NB4 (cell line): Measurements from ENCODE around the gene ENOX1.

Experiments
- DNase-seq: peaks from one replicate; pipeline ENCODE4 v3.0.0; 2010; ENCODE audit warnings: low read depth
- H3K4me3 ChIP-seq: one replicate; pipeline ENCODE4 v1.5.1; 2011; ENCODE audit warnings: mild to moderate bottlenecking, low read depth, low read length, moderate library complexity
- CTCF ChIP-seq: IDR thresholded peaks from one replicate; pipeline ENCODE4 v1.5.1; 2012; ENCODE audit warnings: low read depth, low read length
- MAX ChIP-seq: IDR thresholded peaks from 2 replicates; pipeline ENCODE4 v1.6.1; 2011; ENCODE audit warnings: low read depth, low read length
- MYC ChIP-seq: IDR thresholded peaks from 2 replicates; pipeline ENCODE4 v1.6.1; 2011; ENCODE audit warnings: low read depth, low read length
- POLR2A ChIP-seq: IDR thresholded peaks from 2 replicates; pipeline ENCODE4 v1.6.1; 2011; ENCODE audit warnings: mild to moderate bottlenecking; ENCODE audit not compliant: insufficient read length; ENCODE audit errors: extremely low read depth

Gene ENOX1

GRCh38 chr13:43293008-43293407, 493.8 kb downstream of the ENOX1 start:
- DNase-seq, result no peak
- TF ChIP-seq CTCF, result no peak
- no peak for TF ChIP-seq POLR2A
- TF ChIP-seq MAX, result no peak
- TF ChIP-seq MYC, result no peak
- H3K4me3 ChIP-seq, result no peak overlapping the region

- no peak overlapping the region for H3K4me3 ChIP-seq
- DNase-seq, result no peak
- TF ChIP-seq CTCF (no peak), MYC (no peak), POLR2A (no peak)
Measured at GRCh38 chr13:43291287-43292060, 495.3 kb downstream of the ENOX1 start.

- DNase-seq, result no peak
- TF ChIP-seq MAX, result no peak
- TF ChIP-seq CTCF, result no peak
- TF ChIP-seq POLR2A, result no peak
- TF ChIP-seq MYC, result no peak
- H3K4me3 ChIP-seq, result no peak overlapping the region
Measured at GRCh38 chr13:43289470-43290255, 497.1 kb downstream of the ENOX1 start.

- TF ChIP-seq CTCF (no peak), MAX (no peak), MYC (no peak), POLR2A (no peak)
- DNase-seq, result no peak
- no peak overlapping the region for H3K4me3 ChIP-seq
Measured at GRCh38 chr13:43286751-43287150, 500.0 kb downstream of the ENOX1 start.

- DNase-seq, result no peak
- TF ChIP-seq CTCF (no peak), POLR2A (no peak), MYC (no peak), MAX (no peak)
- H3K4me3 ChIP-seq, result no peak overlapping the region
Measured at GRCh38 chr13:43285933-43286597, 500.7 kb downstream of the ENOX1 start.
